Measurements from ENCODE around the gene CDKN2B-AS1.

- TF ChIP-seq, protein P1, sequence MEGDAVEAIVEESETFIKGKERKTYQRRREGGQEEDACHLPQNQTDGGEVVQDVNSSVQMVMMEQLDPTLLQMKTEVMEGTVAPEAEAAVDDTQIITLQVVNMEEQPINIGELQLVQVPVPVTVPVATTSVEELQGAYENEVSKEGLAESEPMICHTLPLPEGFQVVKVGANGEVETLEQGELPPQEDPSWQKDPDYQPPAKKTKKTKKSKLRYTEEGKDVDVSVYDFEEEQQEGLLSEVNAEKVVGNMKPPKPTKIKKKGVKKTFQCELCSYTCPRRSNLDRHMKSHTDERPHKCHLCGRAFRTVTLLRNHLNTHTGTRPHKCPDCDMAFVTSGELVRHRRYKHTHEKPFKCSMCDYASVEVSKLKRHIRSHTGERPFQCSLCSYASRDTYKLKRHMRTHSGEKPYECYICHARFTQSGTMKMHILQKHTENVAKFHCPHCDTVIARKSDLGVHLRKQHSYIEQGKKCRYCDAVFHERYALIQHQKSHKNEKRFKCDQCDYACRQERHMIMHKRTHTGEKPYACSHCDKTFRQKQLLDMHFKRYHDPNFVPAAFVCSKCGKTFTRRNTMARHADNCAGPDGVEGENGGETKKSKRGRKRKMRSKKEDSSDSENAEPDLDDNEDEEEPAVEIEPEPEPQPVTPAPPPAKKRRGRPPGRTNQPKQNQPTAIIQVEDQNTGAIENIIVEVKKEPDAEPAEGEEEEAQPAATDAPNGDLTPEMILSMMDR (IDR thresholded peaks at IDR 0.05; ENCODE audit: poor library complexity, severe bottlenecking): no peak
- TF ChIP-seq EZH2 (IDR thresholded peaks at IDR 0.05; ENCODE audit: borderline replicate concordance, insufficient read depth, low read length, poor library complexity, severe bottlenecking) (no peak), TAF1 (IDR thresholded peaks at IDR 0.05; ENCODE audit: low read depth) (no peak), POLR2AphosphoS5 (IDR thresholded peaks at IDR 0.05) (no peak), EP300 (conservative IDR thresholded peaks at IDR 0.05; ENCODE audit: poor library complexity, severe bottlenecking) (no peak), SMC3 (conservative IDR thresholded peaks at IDR 0.05; ENCODE audit: poor library complexity) (no peak), RAD21 (conservative IDR thresholded peaks at IDR 0.05) (no peak), MXI1 (conservative IDR thresholded peaks at IDR 0.05; ENCODE audit: poor library complexity, severe bottlenecking) (no peak)
- TF ChIP-seq, protein P2, sequence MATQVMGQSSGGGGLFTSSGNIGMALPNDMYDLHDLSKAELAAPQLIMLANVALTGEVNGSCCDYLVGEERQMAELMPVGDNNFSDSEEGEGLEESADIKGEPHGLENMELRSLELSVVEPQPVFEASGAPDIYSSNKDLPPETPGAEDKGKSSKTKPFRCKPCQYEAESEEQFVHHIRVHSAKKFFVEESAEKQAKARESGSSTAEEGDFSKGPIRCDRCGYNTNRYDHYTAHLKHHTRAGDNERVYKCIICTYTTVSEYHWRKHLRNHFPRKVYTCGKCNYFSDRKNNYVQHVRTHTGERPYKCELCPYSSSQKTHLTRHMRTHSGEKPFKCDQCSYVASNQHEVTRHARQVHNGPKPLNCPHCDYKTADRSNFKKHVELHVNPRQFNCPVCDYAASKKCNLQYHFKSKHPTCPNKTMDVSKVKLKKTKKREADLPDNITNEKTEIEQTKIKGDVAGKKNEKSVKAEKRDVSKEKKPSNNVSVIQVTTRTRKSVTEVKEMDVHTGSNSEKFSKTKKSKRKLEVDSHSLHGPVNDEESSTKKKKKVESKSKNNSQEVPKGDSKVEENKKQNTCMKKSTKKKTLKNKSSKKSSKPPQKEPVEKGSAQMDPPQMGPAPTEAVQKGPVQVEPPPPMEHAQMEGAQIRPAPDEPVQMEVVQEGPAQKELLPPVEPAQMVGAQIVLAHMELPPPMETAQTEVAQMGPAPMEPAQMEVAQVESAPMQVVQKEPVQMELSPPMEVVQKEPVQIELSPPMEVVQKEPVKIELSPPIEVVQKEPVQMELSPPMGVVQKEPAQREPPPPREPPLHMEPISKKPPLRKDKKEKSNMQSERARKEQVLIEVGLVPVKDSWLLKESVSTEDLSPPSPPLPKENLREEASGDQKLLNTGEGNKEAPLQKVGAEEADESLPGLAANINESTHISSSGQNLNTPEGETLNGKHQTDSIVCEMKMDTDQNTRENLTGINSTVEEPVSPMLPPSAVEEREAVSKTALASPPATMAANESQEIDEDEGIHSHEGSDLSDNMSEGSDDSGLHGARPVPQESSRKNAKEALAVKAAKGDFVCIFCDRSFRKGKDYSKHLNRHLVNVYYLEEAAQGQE (IDR thresholded peaks at IDR 0.05; ENCODE audit: borderline replicate concordance): no peak
Observed at GRCh38 chr9:22041344-22041743, 46.8 kb downstream of the CDKN2B-AS1 start.

Measured in neural cell (in vitro differentiated cells).